Fibroblast of the aortic adventitia (primary cell): ENCODE results near the gene STK16. TPM values are rescaled to one million over a fixed set of nuclear protein-coding genes. Genes with fewer than 3 reads are reported as not detected.

Experiments used
- DNase-seq: peaks from one replicate; pipeline ENCODE4 v3.0.0-alpha.2; 2010; ENCODE audit warnings: low read depth
- H3K4me3 ChIP-seq: 2 replicates; pipeline ENCODE4 v1.5.1; 2011; ENCODE audit warnings: low read depth, mild to moderate bottlenecking, control low read depth, low read length, moderate library complexity
- CTCF ChIP-seq: IDR thresholded peaks from 2 replicates; pipeline ENCODE4 v1.5.1; 2011; ENCODE audit warnings: mild to moderate bottlenecking, low read length, control low read depth, inconsistent platforms; ENCODE audit not compliant: insufficient read depth
- total RNA-seq: library from RNA; depleted of rRNA; stranded (reverse); fragments of >200 nt; gene quantifications from 2 replicates; pipeline ENCODE4 v1.2.3, GENCODE V29; 2012; ENCODE audit warnings: low replicate concordance

The STK16 gene
- total RNA-seq, 1 donor: 40.2 TPM

- no peak for DNase-seq
- H3K4me3 ChIP-seq: peak overlapping the region; percentile 86
- no peak for TF ChIP-seq CTCF
Observed at GRCh38 chr2:219279916-219280516, 34.7 kb downstream of the STK16 start.

- no peak for DNase-seq
- no peak overlapping the region for H3K4me3 ChIP-seq
- no peak for TF ChIP-seq CTCF
Observed at GRCh38 chr2:219280651-219281050, 35.4 kb downstream of the STK16 start.

GRCh38 chr2:219281588-219281987 lies 36.3 kb downstream of the STK16 start:
- no peak for TF ChIP-seq CTCF
- no peak for DNase-seq
- H3K4me3 ChIP-seq: no peak overlapping the region

- no peak for TF ChIP-seq CTCF
- H3K4me3 ChIP-seq: no peak overlapping the region
- no peak for DNase-seq
Observed at GRCh38 chr2:219282375-219282774, 37.1 kb downstream of the STK16 start.

- TF ChIP-seq CTCF: no peak
- DNase-seq: no peak
- no peak overlapping the region for H3K4me3 ChIP-seq
Observed at GRCh38 chr2:219282943-219283581, 37.8 kb downstream of the STK16 start.

GRCh38 chr2:219284501-219285372 lies 39.5 kb downstream of the STK16 start:
- H3K4me3 ChIP-seq: no peak overlapping the region
- TF ChIP-seq CTCF: no peak
- DNase-seq: no peak
